ENCODE results near the gene MYOZ1. TPM values are rescaled to one million over a fixed set of nuclear protein-coding genes. Genes with fewer than 3 reads are reported as not detected.

The MYOZ1 gene
- polyA plus RNA-seq, 1 donor (not counting 4 experiments of a cell fraction or from before 2014, with no cell fraction given) = not detected

GRCh38 chr10:73584737-73585136 is 56.5 kb downstream of the MYOZ1 start:
- Histone ChIP-seq H3K9me1 (ENCODE audit: control insufficient read depth, extremely low read depth, insufficient read depth, low read length) (no peaks in the 10 kb centered on the region), H3K4me3 (ENCODE audit: control insufficient read depth in 2 of 3, extremely low read depth in 1 of 3, insufficient read depth in 2 of 3, low read depth in 1 of 3, low read length in 3 of 3) (no peak overlapping the region), H3K9ac (ENCODE audit: control insufficient read depth, extremely low read depth, insufficient read depth, low read length) (no peak overlapping the region), H3K27me3 (ENCODE audit: control insufficient read depth, extremely low read depth, insufficient read depth, low read length) (no peaks in the 10 kb centered on the region), H3K36me3 (ENCODE audit: control insufficient read depth in 2 of 2, extremely low read depth in 1 of 2, insufficient read depth in 2 of 2, low read length in 2 of 2) (no peaks in the 10 kb centered on the region), H3K9me3 (ENCODE audit: control insufficient read depth, low read depth, low read length) (no peaks in the 10 kb centered on the region), H3K4me1 (ENCODE audit: control insufficient read depth, extremely low read depth, insufficient read depth, low read length) (peaks cover 11% of the 10 kb centered on the region), H2AFZ (ENCODE audit: control insufficient read depth, low read length) (no peak overlapping the region), H3K4me2 (ENCODE audit: control insufficient read depth, extremely low read depth, insufficient read depth, low read depth, low read length) (no peak overlapping the region), H3K79me2 (ENCODE audit: control insufficient read depth, insufficient read depth, low read length) (no peaks in the 10 kb centered on the region), H4K20me1 (ENCODE audit: control insufficient read depth, extremely low read depth, insufficient read depth, low read length) (no peaks in the 10 kb centered on the region), H3K27ac (ENCODE audit: control insufficient read depth, insufficient read depth, low read length) (no peak overlapping the region)
- FAIRE-seq (no peak), DNase-seq (ENCODE audit: low read depth, low spot score) (no peak)
- dilution Hi-C loops (cut with MboI; ENCODE audit: extremely low pct_ligation_motif_present, low sequenced_read_pairs) = no loop called here
- TF ChIP-seq CTCF (optimal IDR thresholded peaks at IDR 0.05 in 1 of 3, IDR thresholded peaks at IDR 0.05 in 1 of 3, conservative IDR thresholded peaks at IDR 0.05 in 1 of 3; ENCODE audit: extremely low read depth in 1 of 3, insufficient read depth in 2 of 3, low read length in 3 of 3) = no peak
- TF ChIP-seq EZH2 (IDR thresholded peaks at IDR 0.05; ENCODE audit: low read length) = no peak

GRCh38 chr10:73581918-73582317 is 59.4 kb downstream of the MYOZ1 start:
- Histone ChIP-seq H3K4me1 (ENCODE audit: control insufficient read depth, extremely low read depth, insufficient read depth, low read length) (peaks cover 10% of the 10 kb centered on the region), H3K4me2 (ENCODE audit: control insufficient read depth, extremely low read depth, insufficient read depth, low read depth, low read length) (no peak overlapping the region), H3K9me1 (ENCODE audit: control insufficient read depth, extremely low read depth, insufficient read depth, low read length) (no peaks in the 10 kb centered on the region), H3K4me3 (ENCODE audit: control insufficient read depth in 2 of 3, extremely low read depth in 1 of 3, insufficient read depth in 2 of 3, low read depth in 1 of 3, low read length in 3 of 3) (no peak overlapping the region), H3K9me3 (ENCODE audit: control insufficient read depth, low read depth, low read length) (no peaks in the 10 kb centered on the region), H3K27ac (ENCODE audit: control insufficient read depth, insufficient read depth, low read length) (no peak overlapping the region), H2AFZ (ENCODE audit: control insufficient read depth, low read length) (no peak overlapping the region), H4K20me1 (ENCODE audit: control insufficient read depth, extremely low read depth, insufficient read depth, low read length) (no peaks in the 10 kb centered on the region), H3K27me3 (ENCODE audit: control insufficient read depth, extremely low read depth, insufficient read depth, low read length) (no peaks in the 10 kb centered on the region), H3K36me3 (ENCODE audit: control insufficient read depth in 2 of 2, extremely low read depth in 1 of 2, insufficient read depth in 2 of 2, low read length in 2 of 2) (no peaks in the 10 kb centered on the region), H3K9ac (ENCODE audit: control insufficient read depth, extremely low read depth, insufficient read depth, low read length) (no peak overlapping the region), H3K79me2 (ENCODE audit: control insufficient read depth, insufficient read depth, low read length) (no peaks in the 10 kb centered on the region)
- FAIRE-seq (no peak), DNase-seq (ENCODE audit: low read depth, low spot score) (no peak)
- TF ChIP-seq EZH2 (IDR thresholded peaks at IDR 0.05; ENCODE audit: low read length) (no peak), CTCF (optimal IDR thresholded peaks at IDR 0.05 in 1 of 3, IDR thresholded peaks at IDR 0.05 in 1 of 3, conservative IDR thresholded peaks at IDR 0.05 in 1 of 3; ENCODE audit: extremely low read depth in 1 of 3, insufficient read depth in 2 of 3, low read length in 3 of 3) (no peak)
- dilution Hi-C loops (cut with MboI; ENCODE audit: extremely low pct_ligation_motif_present, low sequenced_read_pairs) = no loop called here

Other genes starting within 250 kb of the MYOZ1 start
- 124 to 144 TPM (median 143 TPM) in 3 replicates for gene ANXA7, start 227.4 kb downstream of the MYOZ1 start, polyA plus RNA-seq
- gene MSS51, start 207.9 kb downstream of the MYOZ1 start, polyA plus RNA-seq = 0.39 to 1.3 TPM (median 1.3 TPM) in 3 replicates
- 14.8 to 23.5 TPM (median 20.6 TPM) in 3 replicates for gene PPP3CB, start 145.4 kb downstream of the MYOZ1 start, polyA plus RNA-seq
- gene USP54, start 50.1 kb downstream of the MYOZ1 start, polyA plus RNA-seq = 7.3 to 7.7 TPM (median 7.6 TPM) in 3 replicates
- gene SYNPO2L, start 14.6 kb upstream of the MYOZ1 start, polyA plus RNA-seq = 0.02 TPM in 1 of 3 replicates, not detected in the others
- 2.4 to 4.8 TPM (median 3.6 TPM) in 3 replicates for gene AGAP5, start 56.6 kb upstream of the MYOZ1 start, polyA plus RNA-seq
- gene SEC24C, start 102.9 kb upstream of the MYOZ1 start, polyA plus RNA-seq = 65.3 to 78.4 TPM (median 75.8 TPM) in 3 replicates
- gene CHCHD1, start 140.6 kb upstream of the MYOZ1 start, polyA plus RNA-seq = 39.5 to 59.8 TPM (median 49.8 TPM) in 3 replicates
- gene ZSWIM8, start 144.1 kb upstream of the MYOZ1 start, polyA plus RNA-seq = 34.2 to 83.5 TPM (median 39.2 TPM) in 3 replicates
- gene NDST2, start 170.1 kb upstream of the MYOZ1 start, polyA plus RNA-seq = 13.3 to 21.8 TPM (median 14.8 TPM) in 3 replicates
- gene CAMK2G, start 233.1 kb upstream of the MYOZ1 start, polyA plus RNA-seq = 17.6 to 25.3 TPM (median 23.0 TPM) in 3 replicates